GM12874 (cell line): ENCODE results near the gene EARS2.

Source experiments
- CTCF ChIP-seq: IDR thresholded peaks from 2 replicates; pipeline ENCODE4 v1.5.1; 2011; ENCODE audit warnings: low read depth, mild to moderate bottlenecking, control low read depth, low read length, moderate library complexity; ENCODE audit not compliant: insufficient read depth

EARS2 gene

DNA sequence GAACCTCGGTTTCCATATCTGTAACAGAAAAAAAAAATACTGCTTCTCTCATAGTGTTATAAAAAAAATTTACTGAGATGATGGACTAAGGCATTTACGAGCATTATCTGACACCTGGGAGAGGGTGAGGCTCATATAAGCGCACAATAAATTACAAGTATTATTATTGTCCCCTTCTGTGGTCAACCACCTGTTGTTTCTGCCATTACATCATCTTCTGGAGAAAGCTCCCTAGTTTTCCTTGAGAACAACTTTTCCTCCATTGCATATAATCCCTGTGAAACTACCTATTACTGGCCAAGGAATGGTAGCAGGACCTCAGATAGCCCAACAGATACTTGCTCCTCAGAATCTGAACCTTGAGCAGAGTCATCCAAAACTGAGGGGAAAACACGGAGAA, 35.2 kb downstream of the EARS2 start:
- no peak for TF ChIP-seq CTCF

DNA sequence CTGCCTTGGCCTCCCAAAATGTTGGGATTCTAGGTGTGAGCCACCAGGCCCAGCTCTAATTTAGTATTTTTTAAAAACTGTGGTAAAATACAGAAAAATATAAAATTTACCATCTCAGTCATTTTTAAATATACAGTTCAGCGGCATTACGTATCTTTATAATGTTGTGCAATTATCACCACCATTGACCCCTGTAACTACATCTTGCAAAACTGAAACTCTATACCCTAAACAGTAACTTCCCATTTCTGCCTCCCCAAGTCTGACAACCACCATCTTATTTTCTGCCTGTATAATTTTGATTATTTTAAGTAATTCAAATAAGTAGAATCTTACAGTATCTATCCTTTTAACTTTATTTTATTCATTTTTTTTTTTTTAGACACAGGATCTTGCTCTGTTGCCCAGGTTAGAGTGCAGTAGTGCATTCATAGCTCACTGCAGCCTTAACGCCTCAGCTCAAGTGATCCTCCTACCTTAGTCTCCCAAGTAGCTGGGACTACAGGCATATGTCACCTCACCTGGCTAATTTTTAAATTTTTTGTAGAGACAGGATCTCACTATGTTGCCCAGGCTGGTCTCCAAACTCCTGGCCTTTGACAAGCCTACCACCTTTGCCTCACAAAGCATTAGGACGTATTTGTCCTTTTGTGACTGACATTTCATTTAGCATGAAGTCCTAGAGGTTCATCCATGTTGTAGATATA, 36.0 kb downstream of the EARS2 start:
- TF ChIP-seq CTCF = no peak

DNA sequence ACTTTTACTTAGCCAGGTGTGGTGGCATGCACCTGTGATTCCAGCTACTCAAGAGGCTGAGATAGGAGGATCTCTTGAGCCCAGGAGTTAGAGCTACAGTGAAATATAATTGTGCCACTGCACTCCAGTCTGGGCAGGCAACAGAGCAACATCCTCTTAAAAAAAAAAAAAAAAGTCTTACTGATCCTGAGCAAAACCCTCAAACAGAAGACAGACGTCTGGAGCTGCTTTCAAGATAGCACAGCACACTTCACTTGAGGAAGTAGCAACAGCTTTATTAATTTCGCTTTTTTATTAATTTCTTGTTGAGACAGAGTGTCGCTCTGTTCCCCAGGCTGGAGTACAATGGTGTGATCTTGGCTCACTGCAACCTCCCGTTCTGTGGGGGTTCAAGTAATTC, 36.6 kb downstream of the EARS2 start:
- TF ChIP-seq CTCF = no peak

GRCh38 chr16:23519282-23519681, 37.9 kb downstream of the EARS2 start:
- no peak for TF ChIP-seq CTCF

- no peak for TF ChIP-seq CTCF
Measured at GRCh38 chr16:23518435-23518891, 38.7 kb downstream of the EARS2 start.

DNA sequence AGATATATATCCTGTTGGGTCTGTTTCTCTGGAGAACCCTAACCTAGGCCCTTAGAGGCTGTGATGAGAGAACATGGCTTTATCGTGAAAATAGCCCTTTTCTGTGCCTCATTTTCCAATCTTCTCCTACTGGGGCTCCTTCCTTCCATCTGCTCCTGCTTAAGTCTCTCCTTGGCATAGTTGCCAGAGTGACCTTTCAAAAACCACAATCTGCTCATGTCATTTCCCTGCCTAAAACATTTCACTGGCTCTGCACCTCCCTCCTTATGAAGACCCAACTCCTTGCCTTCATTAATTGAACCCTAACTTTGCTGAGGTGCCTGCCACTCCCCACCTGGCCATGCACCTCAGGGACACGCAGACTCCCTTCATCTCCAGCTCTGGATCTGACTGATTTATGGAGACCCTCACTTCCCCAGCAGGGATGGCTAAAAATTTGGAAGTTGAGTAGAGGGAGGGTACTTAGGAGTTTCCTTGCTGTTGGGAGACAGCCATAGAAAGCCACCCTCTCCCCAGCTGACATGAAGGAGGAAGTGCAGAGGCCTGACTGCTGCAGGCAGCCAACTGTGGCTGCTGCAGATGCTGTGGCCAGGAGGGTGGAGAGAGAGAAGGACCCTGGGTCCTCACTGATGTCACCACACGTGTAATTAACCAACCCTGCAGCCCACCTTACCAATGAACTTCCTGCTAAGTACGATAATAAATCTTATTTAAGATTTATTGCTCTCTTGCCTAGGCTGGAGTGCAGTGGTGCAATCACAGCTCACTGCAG, 40.6 kb downstream of the EARS2 start:
- TF ChIP-seq CTCF = no peak

DNA sequence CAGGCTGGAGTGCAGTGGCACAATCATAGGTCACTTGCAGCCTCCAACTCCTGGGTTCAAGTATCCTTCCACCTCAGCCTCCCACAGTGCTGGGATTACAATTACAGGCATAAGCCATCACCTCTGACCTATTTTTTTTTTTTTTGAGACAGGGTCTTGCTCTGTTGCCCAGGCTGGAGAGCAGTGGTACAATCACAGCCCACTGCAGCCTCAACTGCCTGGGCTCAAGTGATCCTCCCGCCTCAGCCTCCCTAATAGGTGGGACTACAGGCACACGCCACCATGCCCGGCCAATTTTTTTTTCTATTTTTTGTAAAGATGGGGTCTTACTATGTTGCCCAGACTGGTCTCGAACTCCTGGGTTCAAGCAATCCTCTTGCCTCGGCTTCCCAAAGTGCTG, 41.3 kb downstream of the EARS2 start:
- TF ChIP-seq CTCF = no peak
